ENCODE data around the gene SLC12A7. TPM values are rescaled to one million over a fixed set of nuclear protein-coding genes. Genes with fewer than 3 reads are reported as not detected.
"Not testable (repeated sequence)": the region's sequence is repeated elsewhere in the genome, so short reads cannot be mapped to it uniquely, and the experiment has no call there.

Gene SLC12A7
- total RNA-seq, 1 donor from 2014 or later = 30.5 TPM

GRCh38 chr5:1159774-1160406 is 48.0 kb upstream of the SLC12A7 start:
- H2AFZ ChIP-seq (ENCODE audit: low read depth, low read length) = no peak overlapping the region
- no peak overlapping the region for H3K9ac ChIP-seq (ENCODE audit: low read length)
- no peak for FAIRE-seq
- no peaks in the 10 kb centered on the region for H3K36me3 ChIP-seq (ENCODE audit: insufficient read depth, low read length)
- TF ChIP-seq EZH2 (IDR thresholded peaks at IDR 0.05; ENCODE audit: insufficient read depth, low read length) (no peak), CTCF (IDR thresholded peaks at IDR 0.05; ENCODE audit: insufficient read depth, low read depth, low read length) (no peak)
- H3K9me3 ChIP-seq (ENCODE audit: insufficient read depth, low read depth, low read length) = peaks cover 5% of the 10 kb centered on the region
- peaks cover 14% of the 10 kb centered on the region for H3K27me3 ChIP-seq (ENCODE audit: insufficient read depth, low read length)
- Mint-ChIP-seq H3K27ac (ENCODE audit: unreplicated experiment) (no peak overlapping the region), H3K9me3 (ENCODE audit: unreplicated experiment) (peaks cover 3% of the 10 kb centered on the region), H3K4me1 (ENCODE audit: low read depth, unreplicated experiment) (no peaks in the 10 kb centered on the region), H3K36me3 (ENCODE audit: low read depth, unreplicated experiment) (no peaks in the 10 kb centered on the region), H3K4me3 (ENCODE audit: unreplicated experiment) (no peak overlapping the region), H3K27me3 (ENCODE audit: low read depth, unreplicated experiment) (peaks cover 49% of the 10 kb centered on the region)
- H4K20me1 ChIP-seq (ENCODE audit: insufficient read depth, low read length) = no peaks in the 10 kb centered on the region
- no peak overlapping the region for H3K4me3 ChIP-seq (ENCODE audit: insufficient read depth, low read depth, low read length)
- no peaks in the 10 kb centered on the region for H3K79me2 ChIP-seq (ENCODE audit: insufficient read depth, low read length)
- no peak for DNase-seq (ENCODE audit: low read depth)
- no peak overlapping the region for H3K27ac ChIP-seq (ENCODE audit: low read depth, low read length)
- no peaks in the 10 kb centered on the region for H3K4me1 ChIP-seq (ENCODE audit: insufficient read depth, low read length)
- H3K4me2 ChIP-seq (ENCODE audit: low read length) = no peak overlapping the region

DNA sequence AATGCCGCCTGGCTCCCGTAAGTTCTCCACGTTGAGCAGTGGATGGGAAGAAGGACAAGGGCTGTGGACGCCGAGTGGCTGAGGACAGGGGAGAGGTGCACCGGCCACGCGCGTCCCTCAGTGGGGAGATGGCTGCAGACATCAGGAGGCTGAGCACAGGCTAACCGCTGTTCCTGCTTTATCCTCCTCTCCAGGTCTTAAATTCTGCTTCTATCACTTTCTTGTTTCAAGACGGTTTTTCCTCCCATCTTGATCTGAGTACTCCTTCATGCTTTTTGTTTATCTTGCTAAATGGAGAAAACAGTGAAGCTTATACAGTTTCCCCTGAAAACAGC is 47.4 kb upstream of the SLC12A7 start:
- Histone ChIP-seq H3K27me3 (ENCODE audit: insufficient read depth, low read length) (peaks cover 15% of the 10 kb centered on the region), H4K20me1 (ENCODE audit: insufficient read depth, low read length) (no peaks in the 10 kb centered on the region), H3K4me2 (ENCODE audit: low read length) (no peak overlapping the region), H3K36me3 (ENCODE audit: insufficient read depth, low read length) (no peaks in the 10 kb centered on the region), H2AFZ (ENCODE audit: low read depth, low read length) (no peak overlapping the region), H3K4me1 (ENCODE audit: insufficient read depth, low read length) (no peaks in the 10 kb centered on the region), H3K79me2 (ENCODE audit: insufficient read depth, low read length) (no peaks in the 10 kb centered on the region), H3K27ac (ENCODE audit: low read depth, low read length) (no peak overlapping the region), H3K9me3 (ENCODE audit: insufficient read depth, low read depth, low read length) (peaks cover 5% of the 10 kb centered on the region), H3K9ac (ENCODE audit: low read length) (no peak overlapping the region), H3K4me3 (ENCODE audit: insufficient read depth, low read depth, low read length) (no peak overlapping the region)
- peaks cover 4% of the 10 kb centered on the region for H3K9me3 Mint-ChIP-seq (ENCODE audit: unreplicated experiment)
- no peaks in the 10 kb centered on the region for H3K36me3 Mint-ChIP-seq (ENCODE audit: low read depth, unreplicated experiment)
- peaks cover 47% of the 10 kb centered on the region for H3K27me3 Mint-ChIP-seq (ENCODE audit: low read depth, unreplicated experiment)
- H3K4me1 Mint-ChIP-seq (ENCODE audit: low read depth, unreplicated experiment) = no peaks in the 10 kb centered on the region
- TF ChIP-seq CTCF (IDR thresholded peaks at IDR 0.05; ENCODE audit: insufficient read depth, low read depth, low read length) = no peak
- TF ChIP-seq EZH2 (IDR thresholded peaks at IDR 0.05; ENCODE audit: insufficient read depth, low read length) = no peak
- DNase-seq (ENCODE audit: low read depth) = no peak
- H3K27ac Mint-ChIP-seq (ENCODE audit: unreplicated experiment) = peak overlapping the region; percentile 53
- no peak for FAIRE-seq
- H3K4me3 Mint-ChIP-seq (ENCODE audit: unreplicated experiment) = no peak overlapping the region

DNA sequence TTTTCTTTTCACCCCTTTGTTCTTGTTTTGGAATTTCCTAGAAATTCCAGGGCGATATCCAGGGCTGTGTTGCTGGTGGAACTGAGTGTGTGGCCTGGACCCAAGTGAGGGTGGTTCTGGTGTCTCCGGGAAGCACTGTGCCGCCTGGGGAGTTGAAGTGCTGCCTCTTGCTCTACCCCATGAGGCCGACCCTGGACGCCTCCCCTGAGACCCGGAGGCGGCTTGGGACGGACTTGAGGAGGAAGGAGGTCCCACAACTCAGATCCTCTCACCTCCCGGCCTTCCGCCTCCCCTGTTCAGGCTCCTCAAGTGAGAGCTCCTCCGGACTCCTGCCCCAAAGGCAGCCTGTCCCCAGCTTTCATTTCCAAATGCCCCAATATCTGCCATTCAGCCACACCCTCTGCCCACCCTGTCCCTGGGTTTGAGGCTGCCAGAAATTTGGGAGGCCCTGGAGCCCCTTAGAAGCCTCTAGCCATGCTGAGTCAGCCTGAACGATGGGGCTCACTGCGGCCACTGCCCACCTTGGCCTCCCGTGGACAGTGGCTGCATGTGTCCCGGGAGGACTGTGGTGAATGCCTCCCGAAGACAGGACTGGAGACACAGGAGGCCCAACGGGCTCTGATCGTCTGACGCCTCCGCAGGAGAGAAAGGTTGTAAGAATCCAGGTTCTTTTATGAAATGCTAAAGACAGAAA is 46.9 kb upstream of the SLC12A7 start:
- H3K36me3 ChIP-seq (ENCODE audit: insufficient read depth, low read length) = no peaks in the 10 kb centered on the region
- H3K9me3 ChIP-seq (ENCODE audit: insufficient read depth, low read depth, low read length) = peaks cover 5% of the 10 kb centered on the region
- no peak for TF ChIP-seq EZH2 (IDR thresholded peaks at IDR 0.05; ENCODE audit: insufficient read depth, low read length)
- no peak for TF ChIP-seq CTCF (IDR thresholded peaks at IDR 0.05; ENCODE audit: insufficient read depth, low read depth, low read length)
- H2AFZ ChIP-seq (ENCODE audit: low read depth, low read length) = no peak overlapping the region
- H3K27ac Mint-ChIP-seq (ENCODE audit: unreplicated experiment) = peak overlapping the region; percentile 53
- H3K4me3 Mint-ChIP-seq (ENCODE audit: unreplicated experiment) = no peak overlapping the region
- H3K27me3 ChIP-seq (ENCODE audit: insufficient read depth, low read length) = peaks cover 20% of the 10 kb centered on the region
- H3K79me2 ChIP-seq (ENCODE audit: insufficient read depth, low read length) = no peaks in the 10 kb centered on the region
- no peaks in the 10 kb centered on the region for H3K4me1 Mint-ChIP-seq (ENCODE audit: low read depth, unreplicated experiment)
- H3K9ac ChIP-seq (ENCODE audit: low read length) = no peak overlapping the region
- H3K4me2 ChIP-seq (ENCODE audit: low read length) = no peak overlapping the region
- no peak for FAIRE-seq
- DNase-seq (ENCODE audit: low read depth) = no peak
- peaks cover 4% of the 10 kb centered on the region for H3K9me3 Mint-ChIP-seq (ENCODE audit: unreplicated experiment)
- no peaks in the 10 kb centered on the region for H4K20me1 ChIP-seq (ENCODE audit: insufficient read depth, low read length)
- H3K27ac ChIP-seq (ENCODE audit: low read depth, low read length) = no peak overlapping the region
- H3K4me3 ChIP-seq (ENCODE audit: insufficient read depth, low read depth, low read length) = no peak overlapping the region
- H3K27me3 Mint-ChIP-seq (ENCODE audit: low read depth, unreplicated experiment) = peaks cover 49% of the 10 kb centered on the region
- H3K36me3 Mint-ChIP-seq (ENCODE audit: low read depth, unreplicated experiment) = no peaks in the 10 kb centered on the region
- no peaks in the 10 kb centered on the region for H3K4me1 ChIP-seq (ENCODE audit: insufficient read depth, low read length)

DNA sequence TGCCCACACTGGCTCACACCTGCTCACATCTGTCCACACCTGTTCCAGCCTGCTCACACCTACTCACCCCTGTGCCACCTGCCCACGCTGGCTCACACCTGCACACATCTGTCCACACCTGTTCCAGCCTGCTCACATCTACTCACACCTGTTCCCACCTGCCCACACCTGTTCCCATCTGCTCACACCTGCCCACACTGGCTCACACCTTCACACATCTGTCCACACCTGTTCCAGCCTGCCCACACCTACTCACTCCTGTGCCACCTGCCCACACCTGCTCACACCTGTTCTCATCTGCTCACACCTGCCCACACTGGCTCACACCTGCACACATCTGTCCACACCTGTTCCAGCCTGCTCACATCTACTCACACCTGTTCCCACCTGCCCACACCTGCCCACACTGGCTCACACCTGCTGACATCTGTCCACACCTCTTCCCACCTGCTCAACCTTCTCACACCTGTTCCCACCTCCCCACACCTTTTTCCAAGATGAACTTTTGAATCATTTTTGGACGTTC is 45.7 kb upstream of the SLC12A7 start:
- not testable (repeated sequence) for H3K9me3 ChIP-seq (ENCODE audit: insufficient read depth, low read depth, low read length); H3K4me3 ChIP-seq (ENCODE audit: insufficient read depth, low read depth, low read length); H3K4me2 ChIP-seq (ENCODE audit: low read length); H3K9me3 Mint-ChIP-seq (ENCODE audit: unreplicated experiment); H3K9ac ChIP-seq (ENCODE audit: low read length); H3K27ac Mint-ChIP-seq (ENCODE audit: unreplicated experiment); DNase-seq (ENCODE audit: low read depth); H3K27ac ChIP-seq (ENCODE audit: low read depth, low read length); H3K4me1 ChIP-seq (ENCODE audit: insufficient read depth, low read length); H3K79me2 ChIP-seq (ENCODE audit: insufficient read depth, low read length); H3K4me1 Mint-ChIP-seq (ENCODE audit: low read depth, unreplicated experiment); H3K36me3 ChIP-seq (ENCODE audit: insufficient read depth, low read length); FAIRE-seq; H4K20me1 ChIP-seq (ENCODE audit: insufficient read depth, low read length); H3K36me3 Mint-ChIP-seq (ENCODE audit: low read depth, unreplicated experiment); H2AFZ ChIP-seq (ENCODE audit: low read depth, low read length); H3K4me3 Mint-ChIP-seq (ENCODE audit: unreplicated experiment)
- H3K27me3 Mint-ChIP-seq (ENCODE audit: low read depth, unreplicated experiment) = peaks cover 56% of the 10 kb centered on the region
- H3K27me3 ChIP-seq (ENCODE audit: insufficient read depth, low read length) = peaks cover 29% of the 10 kb centered on the region

Data from astrocyte (in vitro differentiated cells and primary cell).